ENCODE measurements around the gene RIN3. TPM values are rescaled to one million over a fixed set of nuclear protein-coding genes. Genes with fewer than 3 reads are reported as not detected.

Gene RIN3
- total RNA-seq, 1 donor from 2014 or later: 70.6 TPM

GRCh38 chr14:92610849-92611271, 97.3 kb downstream of the RIN3 start:
- no peak for DNase-seq
- TF ChIP-seq CTCF (IDR thresholded peaks at IDR 0.05): no peak
- Histone ChIP-seq H3K4me1 (peaks cover 20% of the 10 kb centered on the region), H3K27ac (no peak overlapping the region), H3K4me3 (no peak overlapping the region), H3K27me3 (ENCODE audit: low read depth) (no peaks in the 10 kb centered on the region), H3K36me3 (peaks cover 7% of the 10 kb centered on the region), H3K9me3 (no peaks in the 10 kb centered on the region)
- intact Hi-C loops (cut with DNase I): no loop called here
- ATAC-seq: no peak

- no peak overlapping the region for H3K27ac ChIP-seq
- peaks cover 23% of the 10 kb centered on the region for H3K4me1 ChIP-seq
- no peak overlapping the region for H3K4me3 ChIP-seq
- DNase-seq: peak; percentile 71
- H3K9me3 ChIP-seq: no peaks in the 10 kb centered on the region
- H3K27me3 ChIP-seq (ENCODE audit: low read depth): no peaks in the 10 kb centered on the region
- intact Hi-C loops (cut with DNase I): no loop called here
- peak; percentile 68 for TF ChIP-seq CTCF (IDR thresholded peaks at IDR 0.05)
- H3K36me3 ChIP-seq: peaks cover 7% of the 10 kb centered on the region
- peak; percentile 60 to 66 for ATAC-seq
Measured at GRCh38 chr14:92613008-92613658, 99.6 kb downstream of the RIN3 start.

- Histone ChIP-seq H3K9me3 (no peaks in the 10 kb centered on the region), H3K27ac (no peak overlapping the region), H3K27me3 (ENCODE audit: low read depth) (no peaks in the 10 kb centered on the region), H3K4me3 (no peak overlapping the region), H3K36me3 (peaks cover 7% of the 10 kb centered on the region), H3K4me1 (peaks cover 23% of the 10 kb centered on the region)
- intact Hi-C loops (cut with DNase I): no loop called here
- DNase-seq: no peak
- no peak for ATAC-seq
- no peak for TF ChIP-seq CTCF (IDR thresholded peaks at IDR 0.05)
Measured at GRCh38 chr14:92613681-92614260, 100.2 kb downstream of the RIN3 start.

- no peak for TF ChIP-seq CTCF (IDR thresholded peaks at IDR 0.05)
- Histone ChIP-seq H3K36me3 (peaks cover 7% of the 10 kb centered on the region), H3K9me3 (no peaks in the 10 kb centered on the region), H3K4me3 (no peak overlapping the region), H3K27me3 (ENCODE audit: low read depth) (no peaks in the 10 kb centered on the region), H3K4me1 (peaks cover 22% of the 10 kb centered on the region), H3K27ac (no peak overlapping the region)
- intact Hi-C loops (cut with DNase I): no loop called here
- ATAC-seq (peak; percentile 40 to 57), DNase-seq (no peak)
Measured at GRCh38 chr14:92615451-92615850, 101.9 kb downstream of the RIN3 start.

DNA sequence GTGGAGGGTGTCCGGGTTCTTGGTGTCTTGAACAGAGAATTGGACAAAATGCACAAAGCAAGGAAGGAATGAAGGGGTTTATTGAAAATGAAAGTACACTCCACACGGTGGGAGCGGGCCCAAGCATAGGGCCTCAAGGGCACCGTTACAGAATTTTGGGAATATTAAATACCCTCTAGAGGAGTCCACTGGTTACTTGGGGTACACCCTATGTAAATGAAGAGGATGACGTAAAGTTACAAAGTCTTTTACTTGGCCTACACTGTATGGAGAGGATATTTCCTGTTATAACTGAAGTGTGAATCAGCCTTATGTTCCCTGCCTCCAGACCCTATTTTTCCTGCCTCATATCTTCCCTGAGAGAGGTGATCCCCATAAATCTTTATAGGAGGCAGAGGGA, 102.6 kb downstream of the RIN3 start:
- Histone ChIP-seq H3K4me3 (no peak overlapping the region), H3K27me3 (ENCODE audit: low read depth) (no peaks in the 10 kb centered on the region), H3K27ac (no peak overlapping the region), H3K9me3 (no peaks in the 10 kb centered on the region), H3K4me1 (peaks cover 25% of the 10 kb centered on the region), H3K36me3 (peaks cover 7% of the 10 kb centered on the region)
- TF ChIP-seq CTCF (IDR thresholded peaks at IDR 0.05): no peak
- ATAC-seq (no peak), DNase-seq (no peak)
- intact Hi-C loops (cut with DNase I): no loop called here

All from lower lobe of right lung (tissue), 2 donors.